Measurements from ENCODE around the gene EPN1.

EPN1 gene

GRCh38 chr19:55646889-55647731 lies 27.9 kb upstream of the EPN1 start:
- no peak for DNase-seq (ENCODE audit: low read depth in 2 of 2)

- DNase-seq (ENCODE audit: low read depth in 2 of 2), result no peak
These were observed 27.1 kb upstream of the EPN1 start, which contains the start of gene CCDC106 for GRCh38 chr19:55647732-55648584. TSS of gene CCDC106 (plus strand) at chr19:55648212. CDS start at chr19:55649047, 835 bp downstream.

- DNase-seq (ENCODE audit: low read depth in 2 of 2), result no peak
These were observed 26.3 kb upstream of the EPN1 start for GRCh38 chr19:55648585-55649267.

GRCh38 chr19:55649268-55650125 lies 25.5 kb upstream of the EPN1 start:
- no peak for DNase-seq (ENCODE audit: low read depth in 2 of 2)

GRCh38 chr19:55650126-55650557 lies 24.9 kb upstream of the EPN1 start:
- DNase-seq (ENCODE audit: low read depth in 2 of 2), result no peak

- DNase-seq (ENCODE audit: low read depth in 2 of 2), result no peak
These were observed 24.3 kb upstream of the EPN1 start for GRCh38 chr19:55650602-55651230.

GRCh38 chr19:55651236-55651635 lies 23.8 kb upstream of the EPN1 start:
- no peak for DNase-seq (ENCODE audit: low read depth in 2 of 2)

GRCh38 chr19:55652311-55653128 lies 22.5 kb upstream of the EPN1 start:
- DNase-seq (ENCODE audit: low read depth in 2 of 2), result no peak

GRCh38 chr19:55653651-55654322 lies 21.2 kb upstream of the EPN1 start:
- DNase-seq (ENCODE audit: low read depth in 2 of 2), result peak; percentile 97 to 99

GRCh38 chr19:55654323-55654867 lies 20.6 kb upstream of the EPN1 start:
- DNase-seq (ENCODE audit: low read depth in 2 of 2), result peak; percentile 91 to 94

GRCh38 chr19:55654868-55655647 lies 20.0 kb upstream of the EPN1 start, which contains the start of gene U2AF2:
TSS of gene U2AF2 (plus strand) at chr19:55655035. CDS start at chr19:55655105, 70 bp downstream.
- DNase-seq (ENCODE audit: low read depth in 2 of 2), result peak; percentile 95

GRCh38 chr19:55655648-55656040 lies 19.4 kb upstream of the EPN1 start:
- DNase-seq (ENCODE audit: low read depth in 2 of 2), result no peak

- no peak for DNase-seq (ENCODE audit: low read depth in 2 of 2)
These were observed 18.5 kb upstream of the EPN1 start for GRCh38 chr19:55656552-55656951.

GRCh38 chr19:55656988-55657747 lies 17.9 kb upstream of the EPN1 start:
- DNase-seq (ENCODE audit: low read depth in 2 of 2), result no peak

- no peak for DNase-seq (ENCODE audit: low read depth in 2 of 2)
These were observed 16.1 kb upstream of the EPN1 start for GRCh38 chr19:55658846-55659459.

- DNase-seq (ENCODE audit: low read depth in 2 of 2), result no peak
These were observed 15.2 kb upstream of the EPN1 start for GRCh38 chr19:55659822-55660221.

GRCh38 chr19:55660404-55660803 lies 14.6 kb upstream of the EPN1 start:
- DNase-seq (ENCODE audit: low read depth in 2 of 2), result no peak
